ENCODE results near the gene UFD1.

DNA sequence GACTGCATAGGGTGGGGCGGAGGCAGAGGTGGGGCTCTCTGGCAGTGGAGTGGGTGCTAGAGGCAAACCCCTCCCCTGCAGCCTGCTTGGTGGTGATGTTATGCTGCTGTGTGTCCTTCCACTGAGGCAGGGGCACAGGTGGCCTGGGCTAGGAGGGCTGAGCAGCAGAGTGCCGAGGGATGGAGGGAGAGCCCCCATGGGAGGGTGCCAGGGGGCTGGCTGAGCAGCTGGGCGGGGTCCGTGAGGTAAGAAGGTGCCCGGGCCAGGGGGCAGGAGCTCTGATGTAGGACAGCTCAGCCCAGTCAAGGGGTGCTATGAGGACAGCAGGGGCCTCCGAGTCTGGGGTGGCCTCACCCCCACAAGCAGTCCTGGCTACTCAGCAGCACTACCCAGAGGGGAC is 41.0 kb upstream of the UFD1 start:
- TF ChIP-seq, protein P1, sequence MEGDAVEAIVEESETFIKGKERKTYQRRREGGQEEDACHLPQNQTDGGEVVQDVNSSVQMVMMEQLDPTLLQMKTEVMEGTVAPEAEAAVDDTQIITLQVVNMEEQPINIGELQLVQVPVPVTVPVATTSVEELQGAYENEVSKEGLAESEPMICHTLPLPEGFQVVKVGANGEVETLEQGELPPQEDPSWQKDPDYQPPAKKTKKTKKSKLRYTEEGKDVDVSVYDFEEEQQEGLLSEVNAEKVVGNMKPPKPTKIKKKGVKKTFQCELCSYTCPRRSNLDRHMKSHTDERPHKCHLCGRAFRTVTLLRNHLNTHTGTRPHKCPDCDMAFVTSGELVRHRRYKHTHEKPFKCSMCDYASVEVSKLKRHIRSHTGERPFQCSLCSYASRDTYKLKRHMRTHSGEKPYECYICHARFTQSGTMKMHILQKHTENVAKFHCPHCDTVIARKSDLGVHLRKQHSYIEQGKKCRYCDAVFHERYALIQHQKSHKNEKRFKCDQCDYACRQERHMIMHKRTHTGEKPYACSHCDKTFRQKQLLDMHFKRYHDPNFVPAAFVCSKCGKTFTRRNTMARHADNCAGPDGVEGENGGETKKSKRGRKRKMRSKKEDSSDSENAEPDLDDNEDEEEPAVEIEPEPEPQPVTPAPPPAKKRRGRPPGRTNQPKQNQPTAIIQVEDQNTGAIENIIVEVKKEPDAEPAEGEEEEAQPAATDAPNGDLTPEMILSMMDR (IDR thresholded peaks at IDR 0.05) = no peak
- TF ChIP-seq POLR2A (IDR thresholded peaks at IDR 0.05) (no peak), EP300 (IDR thresholded peaks at IDR 0.05) (no peak)
